ENCODE results near the gene SARS1.

The SARS1 gene

GRCh38 chr1:109275706-109276345 lies 62.1 kb downstream of the SARS1 start:
- Histone ChIP-seq H3K27me3 (ENCODE audit: insufficient read depth, poor library complexity, severe bottlenecking) (no peaks in the 10 kb centered on the region), H3K4me3 (replicated peaks; ENCODE audit: insufficient read depth, low read length) (no peak overlapping the region), H3K27ac (replicated peaks) (no peak overlapping the region)
- TF ChIP-seq GABPA (IDR thresholded peaks at IDR 0.05; ENCODE audit: low read depth) = no peak
- TF ChIP-seq SPI1 (IDR thresholded peaks at IDR 0.05; ENCODE audit: borderline replicate concordance, low read depth) = no peak
- no peak for TF ChIP-seq POLR2AphosphoS5 (IDR thresholded peaks at IDR 0.05; ENCODE audit: low read depth)
- TF ChIP-seq REST (IDR thresholded peaks at IDR 0.05; ENCODE audit: insufficient replicate concordance, low read depth) = no peak
- no peak for TF ChIP-seq CTCF (IDR thresholded peaks at IDR 0.05; ENCODE audit: insufficient read depth, low read length)
- no peak for DNase-seq (ENCODE audit: low read depth in 1 of 2, low spot score in 1 of 2)

GRCh38 chr1:109277434-109278204 lies 63.9 kb downstream of the SARS1 start:
- no peak overlapping the region for H3K27ac ChIP-seq (replicated peaks)
- no peaks in the 10 kb centered on the region for H3K27me3 ChIP-seq (ENCODE audit: insufficient read depth, poor library complexity, severe bottlenecking)
- no peak overlapping the region for H3K4me3 ChIP-seq (replicated peaks; ENCODE audit: insufficient read depth, low read length)
- TF ChIP-seq CTCF (IDR thresholded peaks at IDR 0.05; ENCODE audit: insufficient read depth, low read length) (peak; percentile 95), GABPA (IDR thresholded peaks at IDR 0.05; ENCODE audit: low read depth) (no peak)
- DNase-seq (ENCODE audit: low read depth in 1 of 2, low spot score in 1 of 2) = peak in 1 of 2 experiments; percentile 67

GRCh38 chr1:109279615-109280278 lies 66.0 kb downstream of the SARS1 start:
- Histone ChIP-seq H3K27me3 (ENCODE audit: insufficient read depth, poor library complexity, severe bottlenecking) (no peaks in the 10 kb centered on the region), H3K4me3 (replicated peaks; ENCODE audit: insufficient read depth, low read length) (no peak overlapping the region), H3K27ac (replicated peaks) (no peak overlapping the region)
- TF ChIP-seq SPI1 (IDR thresholded peaks at IDR 0.05; ENCODE audit: borderline replicate concordance, low read depth) (no peak), POLR2AphosphoS5 (IDR thresholded peaks at IDR 0.05; ENCODE audit: low read depth) (no peak), REST (IDR thresholded peaks at IDR 0.05; ENCODE audit: insufficient replicate concordance, low read depth) (no peak), CTCF (IDR thresholded peaks at IDR 0.05; ENCODE audit: insufficient read depth, low read length) (no peak)
- no peak for DNase-seq (ENCODE audit: low read depth in 1 of 2, low spot score in 1 of 2)

All from HL-60 (cell line).